LoVo (cell line): ENCODE measurements around the gene VIPR2.
"Not testable (repeated sequence)": the region's sequence is repeated elsewhere in the genome, so short reads cannot be mapped to it uniquely, and the experiment has no call there.

Source experiments
- DNase-seq: peaks from one replicate; pipeline ENCODE4 v3.0.0-alpha.2; 2016; ENCODE audit warnings: low spot score

Gene VIPR2

DNA sequence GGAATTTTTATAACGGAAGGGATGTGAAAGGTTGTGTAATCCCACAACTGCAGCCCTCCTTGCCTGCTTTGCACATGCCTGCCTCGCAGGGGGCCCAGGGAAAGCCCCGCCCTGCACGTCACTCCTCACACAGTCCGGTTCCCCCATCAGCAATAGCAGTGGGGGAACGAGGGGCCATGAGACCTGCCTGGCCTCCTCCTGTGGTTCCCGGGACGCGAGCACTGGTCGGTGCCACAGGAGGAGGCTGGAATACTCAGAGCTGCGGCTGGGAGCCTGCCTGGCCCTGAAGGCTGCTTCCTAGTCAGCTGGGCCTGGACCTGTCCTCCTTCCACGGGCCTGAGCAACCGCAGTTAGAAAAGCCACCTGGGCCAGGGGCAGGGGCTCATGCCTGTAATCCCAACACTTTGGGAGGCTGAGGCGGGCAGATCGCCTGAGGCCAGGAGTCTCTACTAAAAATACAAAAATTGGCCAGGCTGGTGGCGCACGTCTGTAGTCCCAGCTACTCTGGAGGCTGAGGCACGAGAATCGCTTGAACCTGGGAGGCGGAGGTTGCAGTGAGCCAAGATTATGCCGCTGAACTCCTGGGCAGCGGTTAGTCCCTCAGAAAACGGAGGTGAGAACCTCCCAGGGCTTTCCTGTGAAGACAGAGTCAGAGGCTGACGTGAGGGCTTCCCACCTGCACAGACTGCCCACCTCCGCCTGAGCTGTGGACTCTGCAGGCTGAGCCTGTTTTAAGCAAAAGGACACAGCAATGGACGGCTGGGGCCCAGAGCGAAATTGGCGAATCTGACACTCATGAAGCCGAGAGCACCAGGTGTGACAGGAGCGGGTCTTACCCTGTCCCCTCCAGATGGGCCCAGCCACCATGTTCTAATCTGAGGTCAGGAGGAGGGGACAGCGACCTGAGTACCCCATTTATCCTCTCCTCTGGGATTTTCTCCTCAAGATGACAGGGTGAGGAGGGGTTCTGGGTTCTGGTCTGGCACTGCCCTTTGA, 52.9 kb downstream of the VIPR2 start:
- no peak for DNase-seq

- no peak for DNase-seq
Measured at GRCh38 chr7:159091041-159091440, 53.6 kb downstream of the VIPR2 start.

GRCh38 chr7:159088016-159088865, 56.4 kb downstream of the VIPR2 start:
- DNase-seq: no peak

DNA sequence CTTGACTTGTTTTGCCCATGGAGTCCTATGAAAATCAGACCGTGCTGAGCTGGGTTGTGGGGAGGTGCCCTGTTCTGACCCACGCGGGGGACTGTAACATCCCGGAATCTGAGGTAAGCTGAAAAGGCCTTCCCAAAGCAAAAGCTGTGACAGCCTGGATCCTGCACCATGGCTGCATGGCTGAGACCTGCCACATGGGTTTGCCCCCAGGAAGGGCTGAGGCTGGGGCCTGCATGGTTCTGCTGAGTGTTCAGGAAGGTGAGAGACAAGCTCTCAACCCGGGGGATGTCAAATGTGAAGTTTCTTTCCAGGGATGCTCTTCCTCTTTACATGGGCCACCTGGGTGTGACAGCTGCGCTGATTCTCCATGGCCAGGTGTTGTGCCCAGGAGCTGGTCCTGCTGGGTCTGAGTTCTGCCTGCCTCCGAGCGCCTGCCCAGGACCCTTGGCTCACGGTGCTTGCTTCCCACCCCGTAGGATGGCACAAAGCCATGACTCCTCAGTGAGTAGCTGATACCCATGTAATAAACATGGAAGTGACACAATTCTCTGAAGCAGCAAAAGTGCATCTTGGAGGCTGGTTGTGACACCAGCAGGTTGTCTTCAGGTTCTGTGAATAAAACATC, 58.3 kb downstream of the VIPR2 start:
- DNase-seq: no peak

DNA sequence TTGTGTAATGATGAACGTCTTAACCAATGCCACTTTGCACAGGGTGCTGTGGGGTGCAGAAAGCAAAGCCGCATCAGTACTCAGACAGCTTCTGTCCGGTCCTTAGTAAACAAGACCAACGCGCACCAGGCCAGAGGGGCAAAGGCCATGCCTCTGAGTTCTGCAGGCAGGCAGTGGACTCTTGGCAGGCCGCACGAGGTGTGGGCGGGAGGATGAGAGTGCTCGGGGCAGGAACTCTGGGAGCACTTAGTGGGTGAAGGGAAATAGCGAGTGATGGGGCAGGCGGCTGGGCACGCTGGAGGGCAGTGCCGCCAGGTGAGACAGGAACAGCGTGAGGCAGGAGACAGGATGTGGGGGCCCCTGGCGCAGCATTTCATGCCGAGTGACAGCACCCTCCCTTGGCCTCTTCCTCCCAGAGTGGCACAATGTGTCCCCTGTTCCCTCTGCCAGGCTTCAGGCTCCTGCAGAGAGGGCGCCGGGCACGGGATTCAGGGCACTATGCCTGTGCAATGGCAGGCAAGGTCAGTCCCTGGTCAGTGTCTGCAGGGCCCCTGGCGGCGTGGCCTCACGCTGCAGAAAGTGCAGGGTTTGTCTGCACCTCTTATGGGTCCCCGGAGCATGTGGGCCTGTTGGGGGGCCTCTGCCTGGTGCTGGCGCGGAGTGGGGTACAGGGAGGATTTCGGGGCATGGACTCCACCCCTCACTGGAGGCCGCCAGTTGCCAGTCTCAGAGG, 60.4 kb downstream of the VIPR2 start:
- DNase-seq: no peak

- DNase-seq: no peak
Measured at GRCh38 chr7:159083698-159084068, 61.0 kb downstream of the VIPR2 start.

GRCh38 chr7:159083001-159083697, 61.5 kb downstream of the VIPR2 start:
- no peak for DNase-seq

DNA sequence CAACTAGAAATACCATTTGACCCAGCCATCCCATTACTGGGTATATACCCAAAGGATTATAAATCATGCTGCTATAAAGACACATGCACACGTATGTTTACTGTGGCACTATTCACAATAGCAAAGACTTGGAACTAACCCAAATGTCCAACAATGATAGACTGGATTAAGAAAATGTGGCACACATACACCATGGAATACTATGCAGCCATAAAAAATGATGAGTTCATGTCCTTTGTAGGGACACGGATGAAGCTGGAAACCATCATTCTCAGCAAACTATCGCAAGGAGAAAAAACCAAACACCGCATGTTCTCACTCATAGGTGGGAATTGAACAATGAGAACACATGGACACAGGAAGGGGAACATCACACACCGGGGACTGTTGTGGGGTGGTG, 62.6 kb downstream of the VIPR2 start:
- DNase-seq: not testable (repeated sequence)

DNA sequence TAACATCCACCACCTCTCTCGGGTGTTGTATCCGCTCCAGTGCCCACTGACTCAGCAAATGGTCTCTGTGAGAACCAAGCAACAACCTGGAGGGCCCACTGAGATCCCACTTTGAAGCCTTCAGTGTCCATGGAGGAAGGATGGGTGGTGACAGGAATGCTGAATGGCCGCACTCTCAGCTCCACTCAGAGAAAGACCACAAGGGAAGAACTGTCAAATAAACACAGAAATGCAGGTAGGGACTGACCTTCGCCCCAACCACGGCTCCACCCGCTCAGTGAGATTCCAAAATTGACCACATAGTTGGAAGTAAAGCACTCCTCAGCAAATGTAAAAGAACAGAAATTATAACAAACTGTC, 65.8 kb downstream of the VIPR2 start:
- DNase-seq: no peak

GRCh38 chr7:159078193-159078910, 66.3 kb downstream of the VIPR2 start:
- DNase-seq: no peak

DNA sequence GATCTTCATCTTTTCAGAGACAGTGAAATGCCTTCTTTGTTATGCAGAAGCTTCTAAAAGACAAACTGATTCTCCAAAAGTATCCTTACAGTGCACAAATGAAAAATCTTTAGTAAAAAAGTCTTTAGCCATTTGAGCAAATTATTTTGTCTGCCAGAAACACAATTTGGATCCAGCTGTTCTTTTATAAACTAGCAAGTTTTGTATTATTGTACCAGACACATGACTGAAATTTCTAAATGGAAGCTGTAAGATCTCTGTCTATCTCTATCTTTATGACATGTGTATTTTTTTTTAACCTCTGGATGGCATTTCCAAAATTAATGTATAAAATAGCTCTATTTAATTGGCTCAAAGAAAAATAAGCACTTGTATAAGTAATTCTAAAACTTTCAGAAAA, 68.3 kb downstream of the VIPR2 start:
- no peak for DNase-seq

DNA sequence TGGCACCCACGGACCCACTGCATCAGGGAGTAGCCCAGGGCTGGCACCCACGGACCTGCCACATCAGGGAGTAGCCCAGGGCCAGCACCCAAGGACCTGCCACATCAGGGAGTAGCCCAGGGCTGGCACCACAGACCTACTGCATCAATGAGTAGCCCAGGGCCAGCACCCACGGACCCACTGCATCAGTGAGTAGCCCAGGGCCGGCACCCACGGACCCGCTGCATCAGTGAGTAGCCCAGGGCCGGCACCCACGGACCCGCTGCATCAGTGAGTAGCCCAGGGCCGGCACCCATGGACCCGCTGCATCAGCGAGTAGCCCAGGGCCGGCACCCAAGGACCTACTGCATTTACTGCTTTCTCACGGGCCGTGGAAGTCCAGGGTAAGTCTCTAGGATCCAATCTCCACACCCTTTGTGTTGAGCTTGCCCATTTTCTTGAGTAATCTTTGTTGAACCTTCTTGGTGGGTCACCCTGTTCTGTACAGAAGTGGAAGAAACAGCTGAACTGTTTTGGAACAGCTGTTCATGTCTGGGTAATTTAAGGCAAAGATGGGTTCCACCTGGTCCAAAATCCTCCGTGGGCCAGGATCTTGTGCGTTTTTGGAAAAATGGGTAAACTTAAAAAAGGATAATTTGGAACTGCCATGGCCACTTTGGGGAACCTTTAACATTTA, 69.0 kb downstream of the VIPR2 start:
- no peak for DNase-seq

DNA sequence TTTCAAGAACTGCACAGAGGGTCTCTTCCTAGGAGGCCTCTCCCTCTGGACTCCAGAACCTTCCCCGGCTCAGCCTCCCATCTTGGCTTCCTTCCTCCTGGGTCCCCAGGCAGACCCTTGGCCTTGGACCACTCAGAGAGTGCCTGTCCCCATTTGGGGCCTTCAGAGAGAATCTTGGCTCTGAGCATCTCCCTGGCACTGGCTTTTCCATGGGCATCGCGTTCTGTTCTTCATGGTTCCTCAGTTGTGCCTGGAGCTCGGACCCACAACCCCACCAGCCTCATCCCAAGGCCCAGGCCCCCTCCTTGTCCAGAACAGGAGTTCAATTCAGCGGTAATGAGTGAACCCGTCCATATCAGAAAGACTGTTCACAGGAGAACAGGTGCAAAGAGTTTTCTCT, 73.4 kb downstream of the VIPR2 start:
- DNase-seq: no peak

- DNase-seq: no peak
Measured at GRCh38 chr7:159070431-159071148, 74.1 kb downstream of the VIPR2 start.

- no peak for DNase-seq
Measured at GRCh38 chr7:159068893-159069448, 75.7 kb downstream of the VIPR2 start.

DNA sequence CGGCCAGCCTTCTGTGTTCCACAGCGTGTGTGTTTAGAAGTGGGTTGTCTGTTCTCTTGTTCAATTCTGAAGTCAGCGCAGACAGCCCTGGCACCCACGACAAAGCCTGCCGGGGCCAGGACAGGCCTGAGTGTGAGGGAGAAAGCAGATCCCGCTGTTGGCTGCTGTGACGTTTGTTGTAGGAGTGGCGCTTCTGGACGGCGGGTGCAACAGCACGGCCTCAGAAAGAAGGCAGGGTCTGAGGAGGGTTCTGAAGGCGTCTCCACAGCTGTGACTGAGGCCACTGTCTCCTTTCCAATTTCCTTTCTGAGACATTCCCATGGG, 76.2 kb downstream of the VIPR2 start:
- no peak for DNase-seq

- DNase-seq: no peak
Measured at GRCh38 chr7:159067576-159068487, 76.8 kb downstream of the VIPR2 start.
